GM10847 (cell line): ENCODE measurements around the gene RFX4.

Experiments used
- POLR2A ChIP-seq: IDR thresholded peaks from 2 replicates; pipeline ENCODE4 v1.6.1; 2011; ENCODE audit not compliant: insufficient read length; ENCODE audit errors: extremely low read depth

The RFX4 gene

GRCh38 chr12:106771425-106771824 lies 188.6 kb downstream of the RFX4 start:
- no peak for TF ChIP-seq POLR2A

GRCh38 chr12:106773286-106774004 lies 190.6 kb downstream of the RFX4 start:
- TF ChIP-seq POLR2A: no peak

- peak; percentile 66 for TF ChIP-seq POLR2A
Measured at GRCh38 chr12:106774005-106774807, 191.4 kb downstream of the RFX4 start, which contains the start of gene RIC8B. Gene RIC8B (plus strand): TSS chr12:106774682. CDS start chr12:106774746, 64 bp downstream.

- TF ChIP-seq POLR2A: no peak
Measured at GRCh38 chr12:106774808-106775524, 192.2 kb downstream of the RFX4 start.

GRCh38 chr12:106776897-106777296 lies 194.1 kb downstream of the RFX4 start:
- TF ChIP-seq POLR2A: no peak

- no peak for TF ChIP-seq POLR2A
Measured at GRCh38 chr12:106780010-106780631, 197.3 kb downstream of the RFX4 start.

GRCh38 chr12:106782619-106783018 lies 199.8 kb downstream of the RFX4 start:
- no peak for TF ChIP-seq POLR2A

- no peak for TF ChIP-seq POLR2A
Measured at GRCh38 chr12:106783515-106783914, 200.7 kb downstream of the RFX4 start.

GRCh38 chr12:106790020-106790419 lies 207.2 kb downstream of the RFX4 start:
- TF ChIP-seq POLR2A: no peak

- TF ChIP-seq POLR2A: no peak
Measured at GRCh38 chr12:106791531-106791930, 208.7 kb downstream of the RFX4 start.

- no peak for TF ChIP-seq POLR2A
Measured at GRCh38 chr12:106794369-106794768, 211.6 kb downstream of the RFX4 start.

- no peak for TF ChIP-seq POLR2A
Measured at GRCh38 chr12:106801167-106801708, 218.4 kb downstream of the RFX4 start.

GRCh38 chr12:106801830-106802533 lies 219.2 kb downstream of the RFX4 start:
- TF ChIP-seq POLR2A: no peak

- TF ChIP-seq POLR2A: no peak
Measured at GRCh38 chr12:106804668-106805067, 221.9 kb downstream of the RFX4 start.
